Left renal pelvis (tissue), 4 donors: Measurements from ENCODE around the gene GPX2. TPM values are rescaled to one million over a fixed set of nuclear protein-coding genes. Genes with fewer than 3 reads are reported as not detected.
A peak's percentile ranks its signal among the peaks of the same experiment; 100 is the strongest.

Experiments used
- DNase-seq, 4 donors: peaks; one replicate each; pipeline ENCODE4 v3.0.0-alpha.2; 2013; ENCODE audit warnings: low read depth in 4 of 4, low spot score in 3 of 4
- polyA plus RNA-seq, 4 donors: library from polyadenylated mRNA; unstranded; fragments of 120-200 nt; gene quantifications; one replicate each; pipeline ENCODE4 v1.2.1, GENCODE V29; 2013; ENCODE audit not compliant: insufficient read length in 4 of 4

Gene GPX2
- polyA plus RNA-seq, result 1 to 10 TPM in 2 of 4 donors, under 1 TPM in 2; 0.22 to 2.4 (median 1.5) TPM

DNA sequence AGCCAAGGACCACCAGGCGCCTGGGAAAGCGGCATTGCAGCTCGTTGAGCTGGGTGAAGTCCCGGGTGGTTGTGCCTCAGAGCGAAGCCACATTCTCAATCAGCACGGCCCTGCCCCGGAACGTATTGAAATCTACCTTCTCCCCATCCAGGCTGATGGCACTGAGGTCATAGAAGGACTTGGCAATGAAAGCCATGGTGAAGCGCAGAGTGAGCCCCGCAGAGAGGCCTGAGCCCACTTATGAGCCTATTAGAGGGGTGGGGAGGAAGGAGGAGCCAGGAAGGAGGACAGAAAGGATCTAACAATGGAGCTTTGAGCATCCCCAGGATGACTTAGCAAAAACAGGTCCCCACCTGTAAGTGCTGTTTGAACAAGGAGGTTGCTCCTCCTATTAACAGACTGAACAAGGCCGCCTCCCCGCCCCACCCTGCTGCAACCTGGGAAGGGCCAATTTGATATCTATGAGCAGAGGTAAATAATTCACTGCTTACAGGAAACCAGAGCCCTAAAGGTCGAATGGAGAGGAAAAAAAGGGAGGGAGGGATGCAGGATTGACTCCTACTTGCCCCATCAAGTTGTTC is at the start of gene GPX2:
GPX2 (minus strand) TSS at position 215 of the 581 bp plus-strand sequence; CDS start at position 196, 19 bp downstream.
- DNase-seq, result no peak

GRCh38 chr14:64990939-64991338 is 48.4 kb upstream of the GPX2 start:
- DNase-seq, result no peak

DNA sequence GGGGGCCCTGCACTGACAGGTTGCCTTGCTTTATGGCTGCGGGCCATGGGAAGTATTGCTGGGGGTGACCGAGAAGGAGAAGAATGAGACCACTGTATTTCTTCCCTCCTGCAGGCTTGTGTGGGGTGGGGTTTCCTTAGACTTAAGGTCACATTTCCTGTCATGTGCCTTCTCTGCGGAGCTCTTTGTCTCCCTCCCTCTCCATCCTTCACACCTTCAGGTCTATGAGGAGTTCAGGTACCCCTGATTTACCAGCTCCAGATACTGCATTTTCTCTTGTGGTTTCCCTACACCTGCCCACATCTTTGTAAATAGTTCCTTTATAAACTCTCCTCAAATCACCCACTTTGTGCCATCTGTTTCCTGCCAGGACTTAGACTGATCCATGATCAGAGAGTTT is 47.8 kb upstream of the GPX2 start:
- no peak for DNase-seq

GRCh38 chr14:64987438-64987767 is 44.9 kb upstream of the GPX2 start:
- no peak for DNase-seq

- peak; percentile 93 to 98 (median 96) for DNase-seq
Measured at GRCh38 chr14:64986648-64987437, 44.3 kb upstream of the GPX2 start, which contains the start of gene FNTB. TSS of gene FNTB (plus strand) at chr14:64986895. CDS start at chr14:64986954, 59 bp downstream.

GRCh38 chr14:64983439-64984310 is 41.1 kb upstream of the GPX2 start:
- peak in 1 of 4 donors; percentile 52 for DNase-seq

- no peak for DNase-seq
Measured at GRCh38 chr14:64979336-64980074, 37.0 kb upstream of the GPX2 start.

GRCh38 chr14:64974563-64974962 is 32.0 kb upstream of the GPX2 start:
- no peak for DNase-seq

GRCh38 chr14:64973826-64974225 is 31.3 kb upstream of the GPX2 start:
- DNase-seq, result no peak

- no peak for DNase-seq
Measured at GRCh38 chr14:64973026-64973442, 30.5 kb upstream of the GPX2 start.

DNA sequence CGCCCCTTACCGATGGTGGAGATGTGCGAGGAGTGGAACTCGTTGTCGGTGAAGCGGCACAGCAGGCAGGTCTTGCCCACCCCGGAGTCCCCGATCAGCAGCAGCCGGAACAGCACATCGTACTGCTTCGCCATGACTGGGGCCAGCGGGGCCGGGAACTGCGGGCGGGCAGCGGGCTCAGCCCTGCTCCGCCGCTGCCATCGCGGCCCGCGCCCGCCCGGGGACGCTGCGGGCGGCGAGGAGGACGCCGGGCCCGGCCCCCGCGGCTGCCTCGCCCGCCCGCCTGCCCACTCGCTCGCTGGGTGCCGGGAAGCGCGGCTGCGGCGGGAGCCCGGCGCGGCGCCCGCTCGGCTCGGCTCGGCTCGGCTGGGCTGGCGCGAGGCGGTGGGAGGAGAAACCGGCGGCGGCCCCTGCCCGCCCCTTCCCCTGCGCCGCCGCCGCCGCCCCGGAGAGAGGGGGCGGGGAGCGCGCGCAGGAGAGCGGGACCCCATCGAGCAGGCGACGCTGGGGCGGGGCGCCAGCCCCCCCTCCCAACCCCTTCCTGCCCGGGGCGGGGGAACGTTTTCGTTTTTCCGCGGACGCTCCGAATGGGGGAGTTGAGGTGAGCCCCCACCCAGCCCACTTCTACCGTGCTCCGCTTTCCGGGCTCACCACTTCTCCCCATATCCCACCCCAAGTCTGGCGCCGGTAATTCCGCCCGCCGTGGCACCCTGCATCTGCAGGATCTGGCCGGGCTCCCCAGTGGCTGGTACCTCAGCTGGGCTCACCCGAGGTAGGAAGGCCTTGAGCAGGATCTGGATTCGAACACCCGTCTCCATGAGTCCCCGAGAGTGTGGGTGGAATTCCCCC is 29.6 kb upstream of the GPX2 start, which contains the start of gene RAB15:
RAB15 (minus strand) TSS at position 394 of the 849 bp plus-strand sequence; CDS start at position 134, 260 bp downstream.
- DNase-seq, result no peak

DNA sequence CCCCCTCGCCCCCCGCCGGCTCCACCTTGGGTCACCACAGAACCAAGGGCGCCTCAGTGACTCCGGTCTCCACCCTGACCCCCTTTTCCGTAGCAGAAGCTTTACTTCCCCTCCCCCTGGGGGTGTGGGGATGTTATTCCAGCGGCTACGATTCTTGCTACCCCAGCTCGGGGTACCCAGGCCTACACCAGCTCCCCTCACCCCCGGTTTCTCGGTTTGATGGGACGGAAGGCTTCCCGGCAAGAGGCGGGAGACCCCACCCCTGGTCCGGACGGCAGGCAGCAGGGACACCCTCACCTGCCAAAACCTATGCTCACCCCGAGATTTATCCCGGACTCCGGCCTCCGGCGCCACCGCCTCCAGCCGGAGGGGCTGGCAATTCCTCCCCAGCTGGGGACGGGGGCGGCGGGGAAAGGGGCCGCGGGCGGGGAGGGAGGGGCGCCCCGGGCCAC is 29.0 kb upstream of the GPX2 start:
- no peak for DNase-seq

- DNase-seq, result no peak
Measured at GRCh38 chr14:64970776-64971477, 28.4 kb upstream of the GPX2 start.

GRCh38 chr14:64970041-64970440 is 27.5 kb upstream of the GPX2 start:
- DNase-seq, result no peak

DNA sequence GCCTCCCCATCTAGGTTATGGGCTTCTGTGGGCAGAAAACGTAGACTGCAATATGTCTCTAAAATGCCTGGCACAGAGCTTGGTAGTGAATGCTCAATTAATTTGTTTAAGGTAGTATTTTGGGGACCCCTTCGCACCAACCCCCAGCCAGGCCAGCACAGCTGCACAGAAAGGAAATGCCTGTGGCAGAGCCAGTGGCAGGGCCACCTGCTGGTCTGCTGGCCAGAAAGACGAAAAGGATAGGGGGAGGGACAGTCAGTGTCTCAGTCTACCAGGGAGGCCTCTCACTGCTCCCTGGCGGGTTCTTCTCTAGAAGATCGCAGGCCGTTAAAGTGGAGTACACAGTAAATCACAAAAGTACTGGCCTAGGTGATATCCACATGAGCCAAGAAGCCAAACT is 26.1 kb upstream of the GPX2 start:
- DNase-seq, result no peak

DNA sequence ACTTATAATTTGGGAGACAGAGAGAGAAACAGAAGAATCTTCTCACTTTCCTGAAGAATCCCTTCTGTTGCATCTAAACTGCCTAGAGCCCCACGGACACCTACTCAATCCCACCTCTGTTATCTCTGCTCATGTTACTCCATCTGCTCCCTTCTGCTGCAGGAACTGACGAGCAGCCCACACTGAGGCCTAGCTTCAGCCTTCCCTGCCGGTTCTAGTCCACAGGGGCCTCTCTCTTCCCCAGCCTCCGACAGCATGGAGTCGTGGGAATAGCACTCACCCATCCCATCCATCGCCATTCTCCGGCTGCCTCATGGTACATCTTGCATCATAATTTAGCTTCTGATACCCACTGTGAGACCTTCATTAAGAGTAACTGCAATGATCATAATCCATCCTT is 25.6 kb upstream of the GPX2 start:
- DNase-seq, result no peak

- no peak for DNase-seq
Measured at GRCh38 chr14:64966976-64967375, 24.4 kb upstream of the GPX2 start.

DNA sequence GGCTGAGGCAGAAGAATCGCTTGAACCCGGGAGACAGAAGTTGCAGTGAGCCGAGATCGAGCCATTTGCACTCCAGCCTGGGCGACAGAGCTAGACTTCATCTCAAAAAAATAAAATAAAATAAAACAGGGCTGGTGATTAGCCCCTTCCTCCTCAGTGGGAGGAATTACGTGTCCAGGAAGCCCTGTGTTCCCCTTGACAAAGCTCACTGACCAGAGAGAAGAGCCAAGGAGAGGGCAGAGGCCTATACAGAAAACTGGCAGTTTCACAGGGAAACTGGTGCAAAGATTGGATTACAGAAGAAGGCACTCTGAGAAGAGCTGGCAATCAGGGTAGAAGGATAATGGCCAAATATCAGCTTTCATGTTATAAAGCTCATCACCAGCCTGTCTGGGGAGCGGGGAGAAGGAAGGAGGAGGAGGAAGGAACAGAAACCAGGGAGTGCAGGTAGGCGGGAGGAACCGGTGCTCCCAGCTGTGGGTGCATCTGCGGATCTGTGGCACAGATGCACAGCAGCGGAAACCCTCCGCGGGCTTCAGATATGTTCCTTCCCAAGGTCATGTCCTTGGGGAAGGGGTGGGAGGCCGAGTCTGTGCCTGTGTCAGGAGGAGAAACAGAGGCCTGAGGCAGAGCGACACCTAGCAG is 22.9 kb upstream of the GPX2 start:
- no peak for DNase-seq
